T-cell (primary cell): ENCODE results near the gene ADAM12. TPM values are rescaled to one million over a fixed set of nuclear protein-coding genes. Genes with fewer than 3 reads are reported as not detected.

ENCODE experiments used
- ATAC-seq, 4 experiments: fragments of 200-7000 bp in 3 of 4; fragments of 150-1000 bp in 1 of 4; cut with Tn5 transposase; replicated peaks in 1 of 4; 1 replicate in 3 of 4; 2 replicates in 1 of 4; pipeline ENCODE4 v1.10.0; 2021; ENCODE audit warnings: moderate library complexity in 3 of 4, mild to moderate bottlenecking in 2 of 4, moderate number of reproducible peaks in 1 of 4
- CTCF ChIA-PET, 2 donors: fragments of 300-600 bp; sonication (Branson Sonifier 250); formaldehyde crosslinking; loops; one replicate each; lab custom pipeline; 2022; ENCODE audit warnings: antibody characterized with exemption in 2 of 2; lab: Charles Lee
- POLR2A ChIA-PET, 2 donors: fragments of 300-600 bp; sonication (Branson Sonifier 250); formaldehyde crosslinking; loops; one replicate each; lab custom pipeline; 2022; ENCODE audit warnings: antibody characterized with exemption in 2 of 2; lab: Charles Lee
- DNase-seq, 35 experiments: peaks; one replicate each; pipeline versions ENCODE4 v3.0.0 to v3.0.0-alpha.2; 2013 to 2023
- H3K27ac ChIP-seq: one replicate; pipeline ENCODE4 v1.5.1; 2013; ENCODE audit warnings: low read length
- H3K27me3 ChIP-seq, 2 experiments: replicated peaks in 1 of 2; 1 replicate in 1 of 2; 2 replicates in 1 of 2; pipeline versions ENCODE4 v1.6.1 to v1.7.0; 2013; ENCODE audit warnings: low read length in 1 of 2, mixed read lengths in 1 of 2; ENCODE audit not compliant: control insufficient read depth in 2 of 2, insufficient read depth in 2 of 2; ENCODE audit errors: extremely low read depth in 1 of 2
- H3K36me3 ChIP-seq, 2 donors: 1 replicate in 1 of 2; 2 replicates in 1 of 2; pipeline versions ENCODE4 v1.6.1 to v1.7.0; 2013; ENCODE audit warnings: low read length in 1 of 2; ENCODE audit not compliant: control insufficient read depth in 2 of 2, insufficient read depth in 1 of 2; ENCODE audit errors: extremely low read depth in 1 of 2
- H3K4me1 ChIP-seq, 2 experiments: 1 replicate in 1 of 2; 2 replicates in 1 of 2; pipeline versions ENCODE4 v1.6.1 to v1.7.0; 2013; ENCODE audit warnings: low read length in 2 of 2, mixed read lengths in 1 of 2; ENCODE audit not compliant: insufficient read depth in 2 of 2, control insufficient read depth in 1 of 2; ENCODE audit errors: extremely low read depth in 1 of 2
- H3K4me3 ChIP-seq, 2 donors: 1 replicate in 1 of 2; 2 replicates in 1 of 2; pipeline versions ENCODE4 v1.5.1 to v1.7.0; 2013; ENCODE audit warnings: mild to moderate bottlenecking in 2 of 2, low read length in 1 of 2, moderate library complexity in 1 of 2; ENCODE audit not compliant: control insufficient read depth in 1 of 2; ENCODE audit errors: extremely low read depth in 1 of 2
- H3K9me3 ChIP-seq: 2 replicates; pipeline ENCODE4 v1.7.0; 2013
- H3K27ac Mint-ChIP-seq, 2 donors: one replicate each; pipeline ENCODE4 v1.8.0; 2020 to 2021; ENCODE audit warnings: mild to moderate bottlenecking in 2 of 2, mixed read lengths in 2 of 2
- H3K27me3 Mint-ChIP-seq, 2 donors: one replicate each; pipeline ENCODE4 v1.8.0; 2021 to 2022; ENCODE audit warnings: mixed read lengths in 2 of 2
- H3K36me3 Mint-ChIP-seq: one replicate; pipeline ENCODE4 v1.8.0; 2021; ENCODE audit warnings: mixed read lengths
- H3K4me1 Mint-ChIP-seq, 3 donors: one replicate each; pipeline ENCODE4 v1.8.0; 2020 to 2022; ENCODE audit warnings: mixed read lengths in 3 of 3, mild to moderate bottlenecking in 1 of 3
- H3K4me3 Mint-ChIP-seq, 3 donors: one replicate each; pipeline ENCODE4 v1.8.0; 2020 to 2022; ENCODE audit warnings: mild to moderate bottlenecking in 3 of 3, mixed read lengths in 3 of 3, moderate library complexity in 3 of 3
- H3K9me3 Mint-ChIP-seq, 3 donors: one replicate each; pipeline ENCODE4 v1.8.0; 2020 to 2022; ENCODE audit warnings: mixed read lengths in 3 of 3
- WGBS: methylation state at CpG from one replicate; pipeline ENCODE4 v1.1.5; 2013; ENCODE audit warnings: missing lambda C conversion rate; ENCODE audit not compliant: insufficient coverage; 5-methylcytosine and 5-hydroxymethylcytosine counted together
- total RNA-seq, 35 experiments: library from RNA in 6 of 35; stranded (reverse) in 6 of 35; fragments of 120-200 nt in 1 of 35; gene quantifications; one replicate each; pipeline versions ENCODE4 v1.2.1 to v1.2.4 and lab custom pipeline; 2013 to 2026

ADAM12 gene
- total RNA-seq, 5 donors from 2014 or later (not counting 1 experiment from before 2014, with no cell fraction given) = 0.35 to 5.7 (median 1.2) TPM

- Histone ChIP-seq H3K27me3 (no peaks in the 10 kb centered on the region), H3K27ac (no peak overlapping the region), H3K36me3 (no peaks in the 10 kb centered on the region), H3K4me1 (no peaks in the 10 kb centered on the region), H3K4me3 (no peak overlapping the region), H3K9me3 (no peaks in the 10 kb centered on the region)
- H3K4me1 Mint-ChIP-seq = no peaks in the 10 kb centered on the region
- ChIA-PET CTCF (no interaction called here), POLR2A (no interaction called here)
- ATAC-seq (no peak), DNase-seq (no peak)
- peaks cover 0 to 13% of the 10 kb centered on the region in 2 donors for H3K27me3 Mint-ChIP-seq
- 83% methylated on average over 5 of the region's 5 CpGs for WGBS
- peaks cover 0 to 3% (median 0%) of the 10 kb centered on the region in 3 donors for H3K9me3 Mint-ChIP-seq
- no peak overlapping the region for H3K4me3 Mint-ChIP-seq
- H3K27ac Mint-ChIP-seq = no peak overlapping the region
- H3K36me3 Mint-ChIP-seq = no peaks in the 10 kb centered on the region
These were observed 66.8 kb downstream of the ADAM12 start for GRCh38 chr10:126321440-126321839.

- Histone ChIP-seq H3K4me3 (no peak overlapping the region), H3K27ac (no peak overlapping the region), H3K27me3 (no peaks in the 10 kb centered on the region), H3K9me3 (no peaks in the 10 kb centered on the region), H3K4me1 (no peaks in the 10 kb centered on the region), H3K36me3 (no peaks in the 10 kb centered on the region)
- ChIA-PET CTCF (interaction anchor here in 1 of 2 donors (0.6 kb wide), 1 partner anchor 76 kb away, joined by 3 read pairs; no protein-coding TSS in a partner anchor), POLR2A (no interaction called here)
- Mint-ChIP-seq H3K27ac (no peak overlapping the region), H3K27me3 (no peaks in the 10 kb centered on the region), H3K9me3 (peaks cover 0 to 6% (median 0%) of the 10 kb centered on the region in 3 donors), H3K4me3 (no peak overlapping the region), H3K36me3 (no peaks in the 10 kb centered on the region), H3K4me1 (no peaks in the 10 kb centered on the region)
- ATAC-seq (no peak), DNase-seq (no peak)
- 64% methylated on average over 2 of the region's 3 CpGs for WGBS
These were observed 70.5 kb downstream of the ADAM12 start for GRCh38 chr10:126317751-126318150.

DNA sequence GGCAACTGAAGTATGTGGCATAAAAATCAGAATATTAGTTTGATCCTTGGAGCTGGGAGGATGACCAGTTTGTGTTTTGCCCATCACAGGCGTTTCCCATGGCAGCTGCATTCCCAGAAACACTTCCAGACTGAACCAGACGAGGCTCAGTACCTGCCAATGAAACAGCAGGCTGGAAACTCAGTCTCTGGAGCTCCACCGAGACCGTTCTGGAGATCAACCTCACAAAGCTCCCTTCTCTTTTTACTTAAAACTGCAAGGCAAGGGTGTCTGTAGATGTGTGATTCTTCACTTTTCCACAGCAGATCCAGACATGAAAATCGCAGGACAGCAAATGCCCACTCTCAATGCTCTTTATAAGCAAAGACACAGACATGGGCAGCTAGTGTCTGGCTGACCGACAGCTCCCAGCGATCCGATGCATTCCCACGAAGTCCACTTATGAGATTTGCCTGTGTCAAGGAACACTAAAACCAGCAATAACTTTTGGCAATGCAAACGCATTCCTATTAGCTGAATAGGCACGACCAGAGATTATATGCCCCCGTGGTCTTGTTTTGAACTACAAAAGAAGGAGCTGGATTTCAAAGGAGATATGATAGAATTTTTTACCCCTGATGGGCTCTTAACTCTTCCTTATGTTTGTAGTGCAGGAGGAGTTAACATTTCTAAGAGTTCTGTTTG is 72.6 kb downstream of the ADAM12 start:
- no peak overlapping the region for H3K4me3 Mint-ChIP-seq
- Histone ChIP-seq H3K36me3 (no peaks in the 10 kb centered on the region), H3K4me3 (no peak overlapping the region), H3K27ac (no peak overlapping the region), H3K27me3 (peaks cover 0 to 3% of the 10 kb centered on the region in 2 experiments), H3K4me1 (no peaks in the 10 kb centered on the region), H3K9me3 (no peaks in the 10 kb centered on the region)
- CTCF ChIA-PET = no interaction called here
- H3K9me3 Mint-ChIP-seq = peaks cover 0 to 6% (median 0%) of the 10 kb centered on the region in 3 donors
- no peaks in the 10 kb centered on the region for H3K4me1 Mint-ChIP-seq
- POLR2A ChIA-PET = no interaction called here
- H3K27ac Mint-ChIP-seq = no peak overlapping the region
- ATAC-seq (no peak), DNase-seq (no peak)
- H3K36me3 Mint-ChIP-seq = no peaks in the 10 kb centered on the region
- 23% methylated on average over 2 of the region's 12 CpGs for whole genome bisulfite sequencing
- no peaks in the 10 kb centered on the region for H3K27me3 Mint-ChIP-seq

GRCh38 chr10:126314863-126315493 is 73.3 kb downstream of the ADAM12 start:
- ChIA-PET CTCF (no interaction called here), POLR2A (no interaction called here)
- Histone ChIP-seq H3K4me1 (no peaks in the 10 kb centered on the region), H3K4me3 (no peak overlapping the region), H3K27me3 (peaks cover 0 to 3% of the 10 kb centered on the region in 2 experiments), H3K36me3 (no peaks in the 10 kb centered on the region), H3K9me3 (no peaks in the 10 kb centered on the region), H3K27ac (no peak overlapping the region)
- WGBS = 84% methylated on average over 6 of the region's 14 CpGs
- Mint-ChIP-seq H3K27me3 (no peaks in the 10 kb centered on the region), H3K4me1 (no peaks in the 10 kb centered on the region), H3K4me3 (no peak overlapping the region), H3K9me3 (peaks cover 0 to 6% (median 0%) of the 10 kb centered on the region in 3 donors), H3K27ac (no peak overlapping the region), H3K36me3 (no peaks in the 10 kb centered on the region)
- DNase-seq = no peak
- no peak for ATAC-seq

GRCh38 chr10:126312167-126312566 is 76.1 kb downstream of the ADAM12 start:
- no peaks in the 10 kb centered on the region for H3K36me3 ChIP-seq
- Mint-ChIP-seq H3K36me3 (no peaks in the 10 kb centered on the region), H3K27me3 (no peaks in the 10 kb centered on the region), H3K4me3 (no peak overlapping the region), H3K9me3 (peaks cover 0 to 6% (median 0%) of the 10 kb centered on the region in 3 donors), H3K4me1 (no peaks in the 10 kb centered on the region), H3K27ac (no peak overlapping the region)
- H3K27me3 ChIP-seq = peaks cover 0 to 3% of the 10 kb centered on the region in 2 experiments
- no peaks in the 10 kb centered on the region for H3K4me1 ChIP-seq
- CTCF ChIA-PET = no interaction called here
- H3K9me3 ChIP-seq = no peaks in the 10 kb centered on the region
- DNase-seq = no peak
- WGBS = no CpG with 5 or more reads among the region's 9 CpGs
- H3K4me3 ChIP-seq = no peak overlapping the region
- no peak overlapping the region for H3K27ac ChIP-seq
- no peak for ATAC-seq
- POLR2A ChIA-PET = no interaction called here

GRCh38 chr10:126309228-126309883 is 78.9 kb downstream of the ADAM12 start:
- Mint-ChIP-seq H3K4me1 (no peaks in the 10 kb centered on the region), H3K36me3 (no peaks in the 10 kb centered on the region), H3K27me3 (no peaks in the 10 kb centered on the region), H3K4me3 (no peak overlapping the region), H3K27ac (no peak overlapping the region), H3K9me3 (peaks cover 0 to 19% (median 9%) of the 10 kb centered on the region in 3 donors)
- Histone ChIP-seq H3K27me3 (peaks cover 0 to 3% of the 10 kb centered on the region in 2 experiments), H3K9me3 (no peaks in the 10 kb centered on the region), H3K4me1 (no peaks in the 10 kb centered on the region), H3K4me3 (no peak overlapping the region), H3K27ac (no peak overlapping the region), H3K36me3 (no peaks in the 10 kb centered on the region)
- no peak for DNase-seq
- no peak for ATAC-seq
- CTCF ChIA-PET = no interaction called here
- POLR2A ChIA-PET = no interaction called here
- WGBS = no CpG with 5 or more reads among the region's 3 CpGs
